ENCODE results near the gene ZRANB1.

The ZRANB1 gene

DNA sequence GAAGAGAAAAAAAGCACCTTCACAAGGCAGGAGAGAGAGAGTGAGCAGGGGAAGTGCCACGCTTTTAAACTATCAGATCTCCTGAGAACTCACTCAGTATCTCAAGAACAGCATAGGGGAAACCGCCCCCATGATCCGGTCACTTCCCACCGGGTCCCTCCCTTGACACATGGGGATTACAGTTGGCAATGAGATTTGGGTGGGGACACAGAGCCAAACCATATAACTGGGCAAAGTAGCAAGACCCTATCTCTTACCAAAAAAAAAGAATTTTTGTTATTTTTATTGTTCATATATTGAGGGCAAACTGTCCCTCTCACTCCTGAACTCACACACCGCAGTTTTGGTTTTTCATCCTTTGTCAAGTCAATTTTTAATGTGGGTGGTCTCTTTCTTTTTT lies 18.2 kb upstream of the ZRANB1 start:
- DNase-seq = no peak

DNA sequence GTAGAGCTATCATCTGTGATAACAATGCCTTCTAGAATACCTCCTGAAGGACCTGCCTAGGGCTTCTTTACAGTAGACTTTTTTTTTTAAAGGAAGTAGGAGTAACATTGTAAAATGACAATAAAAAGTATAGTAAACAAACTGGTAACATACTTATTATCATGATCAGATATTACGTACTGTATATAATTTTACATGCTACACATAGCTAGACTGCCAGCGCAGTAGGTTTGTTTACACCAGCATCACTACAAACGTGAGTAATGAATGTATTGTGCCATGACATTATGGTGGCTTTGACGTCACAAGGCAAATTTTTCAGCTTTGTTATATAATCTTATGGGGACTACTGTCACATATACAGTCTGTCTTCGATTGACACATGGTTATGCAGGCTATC lies 15.4 kb upstream of the ZRANB1 start:
- no peak for DNase-seq

DNA sequence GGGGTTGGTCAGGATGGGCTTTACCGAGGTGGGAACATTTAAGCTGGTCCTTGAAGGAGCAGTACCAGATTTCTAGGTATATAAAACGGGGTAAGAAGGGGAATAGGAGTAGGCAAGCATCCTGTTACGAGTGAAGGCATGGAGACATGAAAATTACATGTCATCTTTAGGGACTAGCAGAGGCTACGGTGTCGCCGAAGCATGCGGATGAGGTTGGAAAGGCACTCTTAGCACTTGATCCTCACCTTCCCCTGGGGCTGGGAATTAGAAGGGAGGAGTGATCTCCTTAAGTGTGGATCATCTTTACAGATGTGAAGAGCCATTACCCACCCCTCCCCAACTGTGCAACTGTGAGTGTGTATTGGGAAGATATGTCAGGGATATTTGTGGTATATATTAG lies 13.8 kb upstream of the ZRANB1 start:
- DNase-seq = no peak

DNA sequence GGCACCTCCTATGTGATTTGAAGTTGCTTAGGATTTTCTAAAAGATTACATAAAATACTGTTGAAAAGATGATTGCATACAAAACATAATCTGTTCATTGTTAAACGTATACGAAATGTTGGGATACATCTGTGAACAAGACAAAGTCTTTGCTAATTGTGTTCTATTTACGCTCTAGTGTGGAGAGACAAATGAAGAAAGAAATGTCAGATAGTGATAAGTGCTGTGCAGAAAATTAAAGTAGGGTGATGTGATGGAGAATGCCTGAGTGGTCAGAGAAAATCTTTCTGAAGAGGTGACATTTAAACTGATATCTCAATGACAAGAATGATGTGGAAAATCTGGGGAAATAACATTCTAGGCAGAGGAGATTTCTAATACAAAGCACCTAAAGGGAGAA lies 13.4 kb upstream of the ZRANB1 start:
- no peak for DNase-seq

DNA sequence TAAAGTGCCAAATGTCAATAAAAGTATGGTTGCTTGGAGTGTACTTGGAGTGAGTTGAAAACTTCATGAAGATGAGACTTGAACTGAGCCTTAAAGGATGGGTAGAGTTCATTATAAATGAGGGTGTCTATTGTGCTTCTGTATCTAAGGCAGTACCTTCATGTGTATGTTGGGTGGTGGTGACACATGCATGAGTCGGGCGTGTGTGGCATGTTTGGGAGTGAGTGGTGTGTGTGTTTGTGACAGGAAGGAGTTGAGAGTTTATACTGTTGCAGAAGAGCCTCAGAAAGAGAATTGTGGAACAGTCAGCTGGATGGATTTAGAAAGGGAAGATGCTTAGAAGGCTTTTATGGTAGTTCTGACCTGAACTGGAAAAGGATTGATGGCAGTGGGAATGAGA lies 6.0 kb upstream of the ZRANB1 start:
- no peak for DNase-seq

DNA sequence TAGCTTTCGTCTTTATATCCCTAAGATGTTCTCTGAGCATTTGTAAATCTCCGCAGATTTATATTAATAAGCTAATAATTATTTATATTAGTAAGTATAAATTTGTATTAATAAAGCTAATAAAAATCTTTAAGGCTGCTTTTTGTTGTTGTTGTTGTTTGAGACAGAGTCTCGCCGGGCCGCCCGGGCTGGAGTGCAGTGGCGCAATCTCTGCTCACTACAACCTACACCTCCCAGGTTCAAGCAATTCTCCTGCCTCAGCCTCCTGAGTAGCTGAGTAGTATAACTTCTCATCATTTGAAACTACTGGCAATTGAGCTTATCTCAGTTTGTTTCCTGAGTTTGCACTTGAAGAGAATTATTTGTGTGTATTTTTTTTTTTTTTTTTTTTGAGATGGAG lies 5.1 kb upstream of the ZRANB1 start:
- no peak for DNase-seq

DNA sequence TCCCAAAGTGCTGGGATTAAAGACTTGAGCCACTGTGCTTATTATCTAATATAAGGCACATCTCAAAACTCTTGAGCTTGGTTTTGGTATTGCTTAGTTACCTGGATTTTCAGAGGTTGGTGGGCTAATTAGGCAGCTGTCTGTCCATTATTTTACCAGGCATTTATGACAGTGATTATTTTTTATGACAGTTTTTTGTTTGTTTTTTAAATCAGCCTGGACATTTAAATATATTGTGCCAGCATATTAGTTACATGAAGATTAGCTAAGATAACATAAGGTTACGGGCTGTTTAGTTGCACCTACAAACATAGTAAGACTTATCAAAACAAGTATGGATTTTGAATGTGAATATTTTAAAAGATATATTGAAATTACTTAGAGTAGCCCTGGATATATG lies 2.6 kb upstream of the ZRANB1 start:
- DNase-seq = no peak

DNA sequence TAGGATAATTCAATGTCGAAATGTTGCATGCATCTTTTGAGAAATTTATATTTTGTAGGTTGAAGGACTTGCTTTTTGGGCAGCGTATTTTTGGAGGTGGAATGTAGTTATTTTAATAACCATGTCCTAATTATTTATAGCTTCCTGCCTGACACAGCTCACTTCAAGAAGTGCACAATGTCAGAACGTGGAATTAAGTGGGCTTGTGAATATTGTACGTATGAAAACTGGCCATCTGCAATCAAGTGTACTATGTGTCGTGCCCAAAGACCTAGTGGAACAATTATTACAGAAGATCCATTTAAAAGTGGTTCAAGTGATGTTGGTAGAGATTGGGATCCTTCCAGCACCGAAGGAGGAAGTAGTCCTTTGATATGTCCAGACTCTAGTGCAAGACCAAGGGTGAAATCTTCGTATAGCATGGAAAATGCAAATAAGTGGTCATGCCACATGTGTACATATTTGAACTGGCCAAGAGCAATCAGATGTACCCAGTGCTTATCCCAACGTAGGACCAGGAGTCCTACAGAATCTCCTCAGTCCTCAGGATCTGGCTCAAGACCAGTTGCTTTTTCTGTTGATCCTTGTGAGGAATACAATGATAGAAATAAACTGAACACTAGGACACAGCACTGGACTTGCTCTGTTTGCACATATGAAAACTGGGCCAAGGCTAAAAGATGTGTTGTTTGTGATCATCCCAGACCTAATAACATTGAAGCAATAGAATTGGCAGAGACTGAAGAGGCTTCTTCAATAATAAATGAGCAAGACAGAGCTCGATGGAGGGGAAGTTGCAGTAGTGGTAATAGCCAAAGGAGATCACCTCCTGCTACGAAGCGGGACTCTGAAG lies 620 bp downstream of the ZRANB1 start:
- peak; percentile 14 to 39 for DNase-seq

DNA sequence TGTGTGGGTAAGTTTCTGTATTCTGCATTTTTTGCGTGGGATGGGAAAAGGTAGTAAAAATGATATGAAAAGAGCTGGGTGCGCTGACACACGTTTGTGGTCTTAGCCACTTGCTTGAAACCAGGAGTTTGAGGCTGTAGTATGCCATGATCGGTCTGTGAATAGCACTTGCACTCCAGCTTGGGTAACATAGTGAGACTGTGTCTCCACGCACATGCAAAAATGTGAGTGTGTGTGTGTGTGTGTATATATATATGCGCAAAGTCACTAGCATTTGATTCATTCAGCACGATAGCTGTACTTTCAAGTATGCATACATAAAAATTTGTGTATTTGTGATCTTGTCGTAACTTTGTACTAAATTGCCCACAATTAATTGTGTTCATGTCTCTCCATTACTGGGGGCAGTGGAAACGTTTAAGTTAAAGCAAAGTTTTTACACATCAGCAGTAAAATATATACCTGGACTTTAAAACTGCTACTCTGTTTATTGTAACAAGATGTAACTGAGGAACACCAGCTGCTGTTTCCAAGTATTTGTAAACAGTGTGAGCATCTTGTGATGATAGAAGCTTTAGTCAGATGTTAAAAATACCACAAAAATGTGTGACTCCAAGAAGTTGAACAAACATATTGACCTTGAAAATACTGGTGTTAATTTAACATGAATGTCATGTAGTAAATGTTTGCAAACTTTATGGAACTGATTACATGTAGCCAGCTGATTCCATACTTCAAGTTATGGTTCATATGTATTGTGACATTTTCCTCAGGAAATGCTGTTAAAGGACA lies 1.6 kb downstream of the ZRANB1 start:
- DNase-seq = peak; percentile 5 to 42

DNA sequence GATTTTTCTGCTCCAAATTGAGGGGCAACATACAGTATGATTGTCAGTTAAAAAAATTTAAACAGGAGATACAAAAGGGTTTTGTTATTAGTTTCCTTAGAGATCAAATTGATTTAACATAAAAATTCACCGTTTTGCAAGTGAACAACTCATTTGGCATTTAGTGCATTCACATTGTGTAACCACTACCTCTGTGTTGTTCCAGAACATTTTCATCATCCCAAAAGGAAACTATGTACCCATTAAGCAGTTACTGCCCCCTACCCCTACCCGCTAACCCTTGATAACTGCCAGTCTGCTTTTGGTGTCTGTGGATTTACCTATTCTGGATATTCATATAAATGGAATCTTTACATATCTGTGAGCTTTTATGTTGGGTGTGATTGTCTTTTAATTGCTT lies 3.1 kb downstream of the ZRANB1 start:
- DNase-seq = no peak

DNA sequence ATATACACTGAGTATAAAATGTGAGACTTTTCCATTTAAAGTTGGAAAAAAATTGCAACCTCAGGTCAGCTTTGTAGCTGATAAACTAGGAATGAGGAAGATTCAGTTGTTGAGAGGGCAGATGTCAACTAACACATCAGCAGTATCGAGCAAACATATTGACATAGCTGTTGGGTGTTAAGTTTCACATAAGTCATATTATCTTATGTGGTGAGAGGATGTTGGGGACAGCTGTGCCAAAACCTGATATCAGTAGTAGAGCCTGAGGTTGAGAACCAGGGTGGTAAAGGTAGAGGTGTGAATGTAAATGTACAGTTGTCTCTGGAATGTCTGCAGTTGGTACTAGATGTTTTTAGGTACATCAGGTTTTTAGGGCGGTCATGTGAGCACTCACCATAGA lies 5.0 kb downstream of the ZRANB1 start:
- no peak for DNase-seq

DNA sequence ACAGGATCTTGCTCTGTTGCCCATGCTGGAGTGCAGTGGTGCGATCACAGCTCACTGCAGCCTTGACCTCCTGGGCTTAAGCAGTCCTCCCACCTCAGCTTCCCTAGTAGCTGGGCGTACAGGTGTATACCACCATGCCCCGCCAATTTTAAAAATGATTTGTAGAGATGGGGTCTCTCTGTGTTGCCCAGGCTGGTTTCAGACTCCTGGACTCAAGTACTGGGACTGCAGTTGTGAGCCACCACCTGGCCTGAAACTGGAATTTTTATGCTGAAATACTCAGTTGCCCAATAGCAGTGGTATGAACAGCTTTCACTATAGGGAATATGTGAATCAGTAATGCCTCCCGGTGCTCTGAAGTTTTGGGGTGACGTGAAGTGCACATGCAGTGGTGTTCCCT lies 7.6 kb downstream of the ZRANB1 start:
- DNase-seq = peak; percentile 10 to 26

DNA sequence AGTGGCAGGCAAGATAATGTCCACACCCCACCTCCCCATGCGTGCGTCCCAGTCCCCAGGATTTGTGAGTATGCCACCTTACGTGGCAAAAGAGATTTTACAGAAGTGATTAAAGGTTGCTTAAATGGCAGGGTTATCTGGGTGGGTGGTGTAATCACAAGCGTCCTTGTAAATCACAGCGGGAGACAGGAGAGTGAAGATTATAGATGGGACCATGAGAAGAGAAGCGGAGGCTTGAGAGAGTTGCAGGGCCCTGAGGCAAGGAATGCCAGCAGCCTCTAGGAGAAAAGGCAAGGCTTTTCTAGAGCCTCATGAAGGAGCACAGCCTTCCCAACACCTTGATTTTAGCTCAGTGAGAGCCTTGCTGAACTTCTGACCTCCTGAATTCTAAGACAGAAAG lies 10.2 kb downstream of the ZRANB1 start:
- no peak for DNase-seq

DNA sequence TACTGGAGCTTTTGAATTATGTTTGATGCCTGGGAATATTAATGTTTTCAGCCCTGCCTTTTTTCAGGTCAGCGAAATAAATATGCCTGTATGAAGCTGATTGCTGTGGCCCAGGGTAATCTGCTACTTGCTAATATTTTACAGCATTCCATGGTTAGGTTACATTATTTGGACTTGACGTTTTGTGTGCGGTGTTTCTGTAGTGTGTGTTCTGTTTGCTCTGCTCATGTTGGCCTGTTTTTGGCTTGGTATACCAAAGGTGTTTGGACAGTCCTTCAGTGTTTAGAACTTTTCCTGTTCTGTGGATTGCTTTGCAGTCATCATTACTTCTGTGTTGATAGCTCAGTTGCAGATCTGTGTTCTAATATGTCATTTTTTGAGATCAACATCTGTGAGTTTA lies 11.5 kb downstream of the ZRANB1 start:
- no peak for DNase-seq

DNA sequence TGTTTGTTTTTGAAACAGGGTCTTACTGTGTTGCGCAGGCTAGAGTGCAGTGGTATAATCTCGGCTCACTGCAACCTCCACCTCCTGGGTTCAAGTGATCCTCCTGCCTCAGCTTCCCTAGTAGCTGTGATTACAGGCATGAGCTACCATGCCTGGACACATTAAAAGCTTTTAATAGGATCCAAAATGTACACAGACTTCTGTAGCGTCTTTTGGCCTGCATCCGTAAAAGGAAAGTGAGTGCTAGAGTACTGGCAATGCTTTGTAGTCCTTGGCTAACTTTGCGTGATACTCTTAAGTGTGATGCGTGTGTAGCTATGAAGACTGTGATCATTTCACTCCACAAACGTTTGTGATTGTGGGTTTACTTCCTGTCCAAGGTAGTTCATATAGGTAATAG lies 13.3 kb downstream of the ZRANB1 start:
- no peak for DNase-seq

DNA sequence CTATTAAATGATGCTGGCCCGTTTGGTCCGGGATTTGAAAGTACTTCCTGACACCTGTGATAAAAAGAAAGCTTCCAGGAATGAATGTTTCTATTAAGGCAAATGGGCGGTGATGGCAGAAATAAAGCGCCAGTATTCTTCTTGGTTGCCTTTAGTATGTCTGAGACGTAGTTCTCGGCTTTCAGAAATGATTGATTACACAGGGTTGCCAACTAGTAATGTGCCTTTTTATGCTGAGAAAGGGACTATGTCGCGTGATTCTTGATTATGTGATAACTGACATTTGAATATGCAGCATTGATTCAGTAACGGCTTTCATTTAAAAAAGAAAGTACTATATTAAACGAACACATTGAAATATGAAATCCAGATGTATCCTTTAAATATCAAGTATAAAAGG lies 13.9 kb downstream of the ZRANB1 start:
- DNase-seq = no peak

DNA sequence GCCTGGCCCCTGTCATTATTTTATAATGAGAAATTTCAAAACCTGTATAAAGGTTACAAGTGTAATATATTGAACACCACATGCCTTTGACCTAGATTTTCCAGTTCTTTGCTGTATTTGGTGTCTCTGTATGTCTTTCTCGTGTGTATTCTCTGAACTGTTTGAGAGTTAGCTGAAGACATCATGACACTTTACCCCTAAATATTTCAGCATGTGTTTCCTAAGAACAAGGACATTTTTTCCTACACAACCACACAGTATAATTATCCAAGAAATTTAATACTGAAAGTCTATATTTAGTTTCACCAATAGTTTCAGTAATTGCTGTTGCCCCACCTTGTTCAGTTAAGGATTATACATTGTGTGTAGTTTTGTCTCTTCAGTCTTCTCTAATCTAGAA lies 14.8 kb downstream of the ZRANB1 start:
- DNase-seq = no peak

DNA sequence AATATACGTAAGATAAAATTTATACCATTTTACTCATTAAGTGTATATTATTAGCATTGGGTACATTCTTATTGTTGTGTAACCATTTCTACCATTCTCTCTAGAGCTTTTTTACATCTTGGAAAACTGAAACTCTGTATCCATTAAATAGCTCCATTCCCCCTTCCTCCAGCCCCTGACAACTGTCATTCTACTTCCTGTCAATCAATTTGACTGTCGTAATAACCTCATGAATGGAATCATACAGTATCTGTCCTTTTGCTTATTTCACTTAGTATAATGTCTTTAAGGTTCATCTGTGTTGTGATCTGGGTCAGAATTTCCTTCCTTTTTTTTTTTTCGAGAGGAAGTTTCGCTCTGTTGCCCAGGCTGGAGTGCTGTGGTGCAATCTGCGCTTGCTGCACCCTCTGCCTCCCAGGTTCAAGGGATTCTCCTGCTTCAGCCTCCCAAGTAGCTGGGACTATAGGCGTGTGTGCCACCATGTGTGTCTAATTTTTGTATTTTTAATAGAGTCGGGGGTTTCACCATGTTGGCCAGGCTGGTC lies 15.6 kb downstream of the ZRANB1 start:
- DNase-seq = peak; percentile 44 to 54

DNA sequence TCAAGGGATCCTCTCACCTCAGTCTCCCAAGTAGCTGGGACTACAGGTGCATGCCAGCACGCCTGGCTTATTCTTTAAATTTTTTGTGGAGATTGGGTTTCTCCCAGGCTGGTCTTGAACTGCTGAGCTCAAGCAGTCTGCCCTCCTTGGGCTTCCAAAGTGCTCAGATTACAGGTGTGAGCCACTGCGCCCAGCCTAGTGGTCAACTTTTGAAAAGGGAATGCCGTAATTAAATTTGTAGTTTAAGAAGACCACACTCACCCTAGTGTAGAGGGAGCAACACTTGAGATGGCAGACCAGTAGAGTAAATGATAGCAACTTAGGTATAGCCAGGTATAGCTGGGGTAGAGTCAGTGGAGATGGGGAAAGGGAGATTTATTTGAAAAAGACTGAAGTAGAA lies 17.6 kb downstream of the ZRANB1 start:
- DNase-seq = no peak

DNA sequence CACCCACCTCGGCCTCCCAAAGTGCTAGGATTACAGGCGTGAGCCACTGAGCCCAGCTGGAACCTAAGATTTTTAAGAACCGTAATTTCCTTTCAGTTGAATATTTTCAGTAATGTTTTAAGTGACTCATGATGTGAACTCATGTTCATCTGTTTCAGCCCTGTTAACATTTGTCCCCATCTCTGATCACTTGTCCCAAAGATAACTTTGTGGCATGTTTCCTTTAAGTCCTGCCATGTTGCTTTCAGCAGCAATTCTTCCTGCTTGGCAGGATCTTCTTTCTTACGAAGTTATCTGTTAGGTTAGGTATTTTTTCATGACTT lies 19.3 kb downstream of the ZRANB1 start:
- DNase-seq = no peak

DNA sequence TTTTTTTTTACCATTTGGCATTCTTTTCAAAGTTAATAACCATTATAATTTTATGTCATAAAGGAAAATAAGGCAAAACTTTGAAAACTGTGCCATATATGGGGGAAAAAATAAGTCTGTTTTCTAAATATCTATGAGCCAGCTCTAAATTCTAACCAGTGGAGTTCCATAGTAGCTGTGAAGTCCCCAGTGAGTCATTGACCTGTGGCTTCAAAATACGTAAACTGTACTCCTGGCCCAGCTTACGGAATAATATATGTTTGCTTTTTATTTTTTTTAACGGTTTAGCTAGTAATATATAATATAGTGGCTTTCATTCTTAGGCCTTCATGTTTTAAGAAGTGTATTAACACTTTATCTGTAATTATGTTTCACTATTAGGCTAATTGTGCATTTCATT lies 20.5 kb downstream of the ZRANB1 start:
- no peak for DNase-seq

DNA sequence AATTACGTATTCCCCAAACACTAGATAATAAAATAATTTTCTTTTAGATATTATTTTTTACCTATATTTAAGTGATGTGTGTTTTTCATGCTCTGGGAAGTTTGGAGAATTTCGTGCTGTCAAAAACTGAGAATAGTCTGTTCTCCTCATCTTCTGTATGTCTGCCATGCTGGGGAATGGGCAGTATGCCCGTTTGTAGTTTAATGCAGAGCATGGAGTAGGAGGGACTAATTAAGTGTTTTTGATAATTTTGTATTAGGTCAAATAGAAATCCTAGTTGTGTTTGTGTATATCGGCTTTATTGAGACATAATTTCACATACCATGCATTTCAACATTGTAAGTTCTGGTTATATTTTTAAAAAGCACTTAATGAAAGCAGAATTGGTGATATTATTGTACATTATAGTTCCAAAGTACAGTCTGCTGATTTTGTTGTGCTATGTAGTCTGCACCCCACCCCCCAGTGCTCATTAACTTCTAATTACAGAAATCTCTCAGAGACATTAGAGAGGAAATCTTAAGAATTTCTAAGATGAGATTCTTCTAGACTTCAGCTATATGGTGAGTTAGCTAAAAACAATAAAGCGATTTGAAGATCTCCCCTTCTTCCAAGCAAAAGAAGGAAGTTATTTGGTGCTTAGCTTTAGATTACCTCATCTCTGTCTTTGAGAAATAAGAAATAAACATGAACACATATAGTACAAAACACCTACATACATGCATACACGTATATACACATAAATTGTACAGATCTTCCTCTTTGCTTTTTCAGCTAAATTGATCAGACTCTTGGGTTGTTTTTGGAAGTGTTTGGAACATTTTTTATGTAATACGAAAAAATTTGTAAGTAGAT lies 22.2 kb downstream of the ZRANB1 start:
- peak; percentile 31 to 60 for DNase-seq

DNA sequence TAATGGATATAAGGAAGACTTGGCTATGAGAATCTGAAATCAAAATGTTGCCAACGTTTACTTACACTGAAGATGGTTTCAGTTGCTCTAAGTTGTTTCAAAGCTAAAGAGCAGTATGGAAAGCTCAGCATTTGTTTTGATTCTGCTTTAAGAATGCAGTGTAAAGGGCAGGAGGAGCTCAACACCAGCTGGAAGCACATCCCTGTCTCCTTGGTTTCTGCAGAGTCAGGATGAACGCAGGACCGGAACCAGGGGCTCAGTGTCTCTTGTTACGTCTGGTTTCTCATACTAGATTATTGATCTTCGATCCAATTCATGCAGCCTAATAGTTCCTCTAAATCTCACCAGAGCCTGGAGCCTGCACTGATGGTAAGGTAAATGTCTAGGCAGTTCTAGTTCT lies 24.1 kb downstream of the ZRANB1 start:
- no peak for DNase-seq

All from inflammatory macrophage treated with lipopolysaccharide for 1 hour (primary cell).